ENCODE data around the gene SF3B6.
A peak's percentile ranks its signal among the peaks of the same experiment; 100 is the strongest.

- TF ChIP-seq CTCF (IDR thresholded peaks at IDR 0.05) (peak in 1 of 6 experiments; percentile 5), POLR2A (IDR thresholded peaks at IDR 0.05) (no peak)
These were observed 54.8 kb downstream of the SF3B6 start for GRCh38 chr2:24021122-24021998.

All from thyroid gland (tissue), 4 donors.